Astrocyte (in vitro differentiated cells and primary cell): ENCODE data around the gene SIVA1.

Experiments used
- EZH2 ChIP-seq: IDR thresholded peaks from 2 replicates; pipeline ENCODE4 v1.6.1; 2012; ENCODE audit warnings: mild to moderate bottlenecking, low read length, inconsistent platforms; ENCODE audit not compliant: insufficient read depth
- TF ChIP-seq, protein P1 (sequence below): IDR thresholded peaks from 2 replicates; pipeline ENCODE4 v1.5.1; 2011; ENCODE audit warnings: low read depth, mild to moderate bottlenecking, inconsistent platforms, low read length, moderate library complexity; ENCODE audit not compliant: insufficient read depth

DNA sequence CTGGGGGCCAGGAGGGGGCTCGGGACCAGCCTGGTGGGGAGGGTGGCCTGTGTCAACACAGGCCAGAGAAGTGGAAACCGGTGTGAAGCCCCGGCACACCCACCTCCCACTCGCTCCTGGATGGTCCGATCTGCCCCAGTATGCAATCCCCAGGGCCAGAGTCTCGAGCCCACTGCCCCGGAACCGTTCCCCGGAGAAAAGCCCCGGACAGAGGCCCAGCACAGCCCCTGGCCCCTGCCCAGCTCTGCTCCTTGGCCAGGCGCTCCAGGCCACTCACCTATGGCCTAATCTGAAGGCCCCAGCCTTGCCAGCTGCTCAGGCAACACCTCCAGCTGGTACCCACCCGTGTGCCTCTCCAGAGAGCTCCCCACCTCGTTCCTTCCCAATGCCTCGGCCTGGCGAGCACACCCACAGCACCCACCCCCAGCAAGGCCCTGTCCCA lies 24.9 kb downstream of the SIVA1 start:
- TF ChIP-seq, protein P1, sequence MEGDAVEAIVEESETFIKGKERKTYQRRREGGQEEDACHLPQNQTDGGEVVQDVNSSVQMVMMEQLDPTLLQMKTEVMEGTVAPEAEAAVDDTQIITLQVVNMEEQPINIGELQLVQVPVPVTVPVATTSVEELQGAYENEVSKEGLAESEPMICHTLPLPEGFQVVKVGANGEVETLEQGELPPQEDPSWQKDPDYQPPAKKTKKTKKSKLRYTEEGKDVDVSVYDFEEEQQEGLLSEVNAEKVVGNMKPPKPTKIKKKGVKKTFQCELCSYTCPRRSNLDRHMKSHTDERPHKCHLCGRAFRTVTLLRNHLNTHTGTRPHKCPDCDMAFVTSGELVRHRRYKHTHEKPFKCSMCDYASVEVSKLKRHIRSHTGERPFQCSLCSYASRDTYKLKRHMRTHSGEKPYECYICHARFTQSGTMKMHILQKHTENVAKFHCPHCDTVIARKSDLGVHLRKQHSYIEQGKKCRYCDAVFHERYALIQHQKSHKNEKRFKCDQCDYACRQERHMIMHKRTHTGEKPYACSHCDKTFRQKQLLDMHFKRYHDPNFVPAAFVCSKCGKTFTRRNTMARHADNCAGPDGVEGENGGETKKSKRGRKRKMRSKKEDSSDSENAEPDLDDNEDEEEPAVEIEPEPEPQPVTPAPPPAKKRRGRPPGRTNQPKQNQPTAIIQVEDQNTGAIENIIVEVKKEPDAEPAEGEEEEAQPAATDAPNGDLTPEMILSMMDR, result no peak
- TF ChIP-seq EZH2, result no peak
